Stimulated activated CD8-positive, alpha-beta memory T cell treated with anti-CD3 and anti-CD28 coated beads, Interleukin-4, amount 100 ng/mL, for 48 hours (primary cell): ENCODE data around the gene RALGDS.
"Not testable (repeated sequence)": the region's sequence is repeated elsewhere in the genome, so short reads cannot be mapped to it uniquely, and the experiment has no call there.

Experiments used
- DNase-seq: peaks from one replicate; pipeline ENCODE4 v3.0.0-alpha.2; 2020

RALGDS gene

DNA sequence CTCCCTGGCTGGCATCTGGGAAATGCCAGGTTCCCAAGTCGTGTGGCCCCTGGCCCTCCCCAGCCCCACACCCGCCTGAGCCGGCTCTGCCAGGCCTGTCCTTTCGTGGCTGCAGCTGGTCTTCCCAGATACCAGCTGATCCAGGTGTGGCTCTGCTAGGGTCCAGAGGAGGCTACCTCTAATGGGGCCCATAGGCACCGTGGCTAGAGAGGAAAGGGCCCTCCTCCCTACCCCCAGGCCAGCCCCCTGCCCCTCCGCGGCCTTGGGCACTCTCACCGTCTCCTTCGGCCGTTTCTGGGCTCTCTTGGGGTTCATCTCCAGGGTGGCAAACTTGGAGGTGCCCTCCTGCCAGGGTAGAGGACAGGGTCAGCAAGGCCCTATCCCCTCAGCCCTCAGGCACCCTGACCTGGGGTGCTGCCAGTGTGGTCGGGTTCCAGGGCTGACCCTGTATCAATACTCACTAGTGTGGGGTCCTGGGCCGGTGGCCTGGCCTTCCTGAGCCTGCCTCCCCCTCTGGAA, 17.0 kb downstream of the RALGDS start:
- no peak for DNase-seq

DNA sequence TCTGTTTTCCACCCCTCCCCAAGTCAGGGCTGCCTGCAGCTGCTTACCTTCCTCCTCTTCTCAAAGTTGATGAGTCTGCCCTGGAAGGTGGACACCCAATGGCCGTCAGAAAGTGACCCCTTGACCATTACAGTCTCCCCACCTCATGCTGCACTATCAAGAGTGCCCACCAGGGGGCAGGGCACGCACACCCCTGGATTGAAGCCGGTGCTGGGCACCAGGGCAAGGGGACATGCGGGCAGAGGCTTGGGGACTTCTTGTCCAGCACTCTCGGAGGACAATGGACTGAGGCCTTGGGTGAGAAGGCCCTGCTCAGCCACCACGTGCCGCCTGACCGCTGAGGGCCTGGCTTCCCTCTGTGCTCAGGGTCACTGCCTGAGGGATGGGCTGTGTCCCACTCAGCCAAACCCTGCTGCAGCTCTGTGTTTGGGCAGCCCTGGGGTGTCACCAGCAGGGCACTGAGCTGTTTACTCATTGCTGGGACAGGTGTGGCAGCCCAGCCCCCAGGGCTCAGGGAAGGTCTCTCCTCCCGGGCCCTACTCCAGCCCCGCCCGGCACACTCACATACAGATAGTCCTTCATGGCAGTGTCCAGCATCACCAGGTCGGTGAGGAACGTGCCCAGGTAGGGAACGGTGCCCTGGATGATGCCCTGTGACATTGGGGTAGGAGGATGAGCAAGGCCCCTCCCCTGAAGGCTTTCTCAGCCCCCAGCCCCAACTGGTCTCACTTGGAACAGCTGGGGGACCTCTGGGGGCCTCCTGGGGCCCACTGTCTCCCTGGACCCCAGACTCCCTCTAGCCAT, 17.7 kb downstream of the RALGDS start:
- peak; percentile 74 for DNase-seq

GRCh38 chr9:133102190-133103021, 18.6 kb downstream of the RALGDS start:
- DNase-seq: no peak

- DNase-seq: no peak
Measured at GRCh38 chr9:133101356-133102189, 19.5 kb downstream of the RALGDS start.

DNA sequence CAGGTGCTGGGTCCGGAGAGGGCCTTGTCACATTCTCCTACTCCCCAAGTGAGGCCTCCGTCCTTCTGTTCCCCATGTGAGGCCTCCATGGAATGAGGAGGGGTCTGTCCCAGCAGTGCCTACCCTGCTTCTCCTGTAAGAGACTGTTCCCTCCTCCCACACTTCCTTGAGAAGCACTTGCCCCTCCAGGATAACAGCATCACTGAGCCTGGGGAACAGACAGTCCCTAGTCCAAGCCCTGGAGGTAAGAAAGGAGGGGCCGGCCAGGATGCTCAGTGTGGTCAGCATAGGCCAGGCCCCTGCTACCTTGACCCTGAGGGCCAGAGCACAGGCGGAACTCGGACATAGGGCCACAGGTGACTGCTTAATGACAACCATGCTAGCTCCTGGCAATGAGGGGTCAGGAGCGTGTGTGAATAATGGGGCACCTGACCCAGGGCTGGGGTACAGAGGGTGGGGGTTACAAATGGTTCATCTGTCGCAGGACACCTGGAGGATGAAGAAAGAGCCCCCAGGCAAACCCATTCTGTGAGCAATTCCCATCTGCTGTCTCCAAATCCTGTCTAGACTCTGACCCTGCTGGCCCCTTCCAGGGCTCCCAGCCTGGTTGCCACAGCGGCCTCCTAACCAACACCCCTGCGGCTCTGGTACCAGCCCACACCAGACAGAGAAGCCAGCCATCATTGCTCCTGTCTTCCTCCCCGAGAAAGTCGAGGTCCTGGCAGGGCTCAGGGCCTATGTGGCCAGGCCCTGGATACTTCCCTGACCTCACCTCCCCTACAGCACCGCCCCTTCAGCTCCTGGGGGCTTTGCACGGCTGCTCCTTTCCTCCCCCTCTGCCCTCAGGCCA, 20.3 kb downstream of the RALGDS start:
- DNase-seq: no peak

DNA sequence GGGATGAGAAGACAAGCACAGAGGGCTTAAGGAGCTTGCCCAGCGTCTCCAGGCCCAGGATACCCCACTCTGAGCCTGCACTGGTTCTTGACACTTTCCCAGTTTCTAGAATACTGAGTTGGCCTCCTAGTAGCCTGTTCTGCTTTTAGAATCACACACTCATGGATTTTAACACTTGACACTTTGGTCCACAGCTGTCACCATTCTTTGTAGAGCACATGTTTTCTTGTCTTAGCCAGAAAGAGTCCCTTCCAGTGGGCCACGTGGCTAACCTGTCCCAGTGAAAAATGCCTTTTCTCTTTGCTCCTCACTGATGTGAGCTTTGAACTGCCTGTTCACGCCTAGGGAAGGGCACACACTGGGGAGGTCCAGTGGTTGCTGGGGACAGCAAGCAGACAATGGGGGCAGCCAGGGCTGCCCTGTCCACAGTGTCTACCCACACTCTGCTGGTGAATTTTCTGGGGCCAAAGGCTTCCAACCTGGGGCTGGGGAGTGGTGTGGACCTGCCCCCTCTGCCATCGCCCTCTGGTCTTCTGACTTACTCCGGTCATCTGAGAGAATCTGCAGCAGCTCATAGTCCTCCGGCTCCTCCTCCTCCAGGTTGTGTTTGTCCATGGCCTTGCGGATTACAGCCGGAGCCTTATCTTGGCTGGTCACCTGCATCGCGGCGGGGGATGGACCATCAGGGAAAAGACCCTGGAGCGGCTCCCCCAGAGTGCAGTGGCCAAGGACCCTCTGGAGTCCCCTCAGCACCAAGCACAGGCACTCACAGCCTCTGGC, 21.1 kb downstream of the RALGDS start:
- no peak for DNase-seq

DNA sequence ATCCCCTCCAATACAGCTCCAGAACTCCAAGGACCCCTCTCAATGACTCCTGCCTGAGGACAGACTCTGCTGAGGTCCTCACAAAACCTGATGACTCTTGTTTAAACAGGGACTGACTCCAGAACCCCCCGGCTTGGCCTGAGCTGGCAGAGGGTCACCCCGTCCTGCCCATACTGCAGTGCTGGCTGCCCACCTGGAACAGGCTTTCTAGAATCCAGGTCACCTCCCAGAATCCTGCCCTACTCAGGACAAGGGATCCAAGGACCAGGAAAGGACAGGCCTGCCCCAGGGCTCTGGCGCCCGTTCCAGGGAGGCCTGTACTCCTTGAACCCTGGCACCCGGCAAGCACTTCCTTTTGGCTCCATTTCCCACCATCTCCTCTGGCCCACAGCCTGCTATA, 22.2 kb downstream of the RALGDS start:
- DNase-seq: no peak

GRCh38 chr9:133098104-133098754, 22.8 kb downstream of the RALGDS start:
- DNase-seq: no peak

DNA sequence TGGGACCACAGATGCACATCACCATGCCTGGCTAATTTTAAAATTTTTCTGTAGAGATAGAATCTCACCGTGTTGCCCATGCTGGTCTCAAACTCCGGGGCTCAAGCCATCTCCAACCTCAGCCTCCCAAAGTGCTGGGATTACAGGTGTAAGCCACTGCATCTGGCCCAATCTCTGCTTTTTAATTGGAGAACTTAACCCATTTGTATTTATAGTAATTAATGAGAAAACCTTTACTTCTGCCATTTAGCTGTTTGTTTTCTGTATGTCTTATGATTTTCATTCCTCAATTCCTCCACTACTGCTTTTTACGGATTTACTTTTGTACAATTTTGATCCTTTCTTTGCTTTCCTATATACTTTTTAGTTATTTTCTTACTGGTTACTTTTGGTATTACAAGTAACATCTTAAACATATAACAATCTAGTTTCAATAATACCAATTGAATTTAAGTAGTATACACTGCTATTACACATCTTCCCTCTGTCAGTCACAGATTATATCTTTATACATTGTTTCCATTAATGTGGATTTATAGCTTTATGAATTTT, 26.1 kb downstream of the RALGDS start:
- no peak for DNase-seq

- DNase-seq: not testable (repeated sequence)
Measured at GRCh38 chr9:133094351-133094750, 26.7 kb downstream of the RALGDS start.

- no peak for DNase-seq
Measured at GRCh38 chr9:133090752-133091385, 30.2 kb downstream of the RALGDS start.

DNA sequence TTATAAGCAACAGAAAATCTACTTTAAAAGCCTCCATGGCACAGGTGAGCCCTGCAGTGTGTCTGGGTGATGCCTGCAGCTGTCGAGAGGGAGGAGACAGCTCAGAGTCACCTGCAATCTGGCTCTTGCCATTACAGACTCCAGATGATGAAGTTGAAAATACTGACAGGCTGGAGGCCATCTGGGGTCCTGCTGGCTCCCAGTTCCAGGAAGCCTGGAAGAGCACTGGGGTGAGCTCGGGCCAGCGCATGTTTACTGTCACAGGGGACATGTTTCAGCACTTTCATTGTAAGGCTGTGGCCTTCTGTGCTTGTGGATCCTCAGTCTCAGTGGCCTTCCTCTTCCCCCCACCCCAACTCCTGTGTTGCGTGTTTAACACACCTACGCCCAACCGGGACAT, 30.9 kb downstream of the RALGDS start:
- no peak for DNase-seq

DNA sequence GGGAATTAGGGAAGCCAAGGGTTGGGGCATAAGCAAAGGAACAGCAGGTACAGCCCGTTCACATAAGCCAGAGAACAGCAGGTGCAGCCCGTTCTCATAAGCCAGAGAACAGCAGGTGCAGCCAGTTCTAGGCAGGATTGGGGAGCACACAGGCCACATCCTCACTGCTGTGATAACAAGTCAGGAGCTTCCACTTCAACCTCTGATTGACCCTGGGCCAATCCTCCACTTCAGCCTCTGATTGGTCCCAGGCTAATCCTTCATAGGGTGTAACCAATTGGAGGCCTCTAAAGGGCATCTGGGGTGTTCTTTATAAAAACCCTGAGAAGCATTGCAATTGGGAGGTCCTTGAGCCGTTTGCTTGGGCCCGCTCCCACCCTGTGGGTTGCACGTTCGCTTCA, 31.8 kb downstream of the RALGDS start:
- DNase-seq: no peak

- DNase-seq: no peak
Measured at GRCh38 chr9:133088756-133089155, 32.3 kb downstream of the RALGDS start.

- DNase-seq: no peak
Measured at GRCh38 chr9:133088146-133088750, 32.8 kb downstream of the RALGDS start.

- no peak for DNase-seq
Measured at GRCh38 chr9:133087429-133088145, 33.5 kb downstream of the RALGDS start.

DNA sequence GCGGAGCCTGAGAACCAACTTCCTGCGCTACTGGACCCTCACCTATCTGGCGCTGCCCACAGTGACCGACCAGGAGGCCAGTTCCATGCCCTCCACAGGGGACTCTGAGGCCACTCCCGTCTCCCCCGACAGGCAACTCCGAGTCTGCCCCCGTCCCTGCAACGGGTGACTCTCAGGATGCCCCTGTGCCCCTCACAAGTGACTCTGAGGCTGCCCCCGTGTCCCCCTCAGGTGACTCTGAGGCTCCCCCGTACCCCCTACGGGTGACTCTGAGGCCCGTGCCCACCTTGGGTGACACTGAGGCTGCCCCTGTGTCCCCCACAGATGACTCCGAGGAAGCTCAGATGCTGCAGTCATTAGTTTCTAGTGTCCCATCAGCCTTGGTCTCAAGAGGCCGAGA, 34.1 kb downstream of the RALGDS start:
- DNase-seq: no peak

- DNase-seq: not testable (repeated sequence)
Measured at GRCh38 chr9:133086212-133086860, 34.7 kb downstream of the RALGDS start.
